ENCODE measurements around the gene RAPGEF3. TPM values are rescaled to one million over a fixed set of nuclear protein-coding genes. Genes with fewer than 3 reads are reported as not detected.

The RAPGEF3 gene
- total and polyA plus RNA-seq, 2 donors (not counting 1 experiment from before 2014, with no cell fraction given), result 1.8 to 5.2 TPM

GRCh38 chr12:47705229-47705565, 53.5 kb downstream of the RAPGEF3 start:
- WGBS (ENCODE audit: insufficient coverage), result 0% methylated on average over 7 of the region's 9 CpGs
- peaks cover 13% of the 10 kb centered on the region for H4K20me1 ChIP-seq (ENCODE audit: control insufficient read depth, insufficient read depth, low read length, poor library complexity, severe bottlenecking)
- intact Hi-C loops (cut with micrococcal nuclease), result loop anchor here (2.0 to 10.0 kb wide), 7 partner anchors 68 to 1976 kb away; partner anchors contain the start of genes ARID2, CCDC184, SENP1 and SLC38A2
- Mint-ChIP-seq H3K9me3 (ENCODE audit: insufficient read depth) (no peaks in the 10 kb centered on the region), H3K27ac (peak overlapping the region; percentile 81), H3K27me3 (no peaks in the 10 kb centered on the region), H3K4me3 (peak overlapping the region; percentile 93), H3K4me1 (peaks cover 71% of the 10 kb centered on the region)
- H3K9ac ChIP-seq (ENCODE audit: low read length), result peak overlapping the region; percentile 87
- no peak for TF ChIP-seq CTCF (IDR thresholded peaks at IDR 0.05)
- no peak for TF ChIP-seq EZH2 (IDR thresholded peaks at IDR 0.05; ENCODE audit: borderline replicate concordance, insufficient read depth, low read depth, low read length, poor library complexity, severe bottlenecking)
- H3K36me3 ChIP-seq (replicated peaks in 1 of 2; ENCODE audit: control extremely low read depth in 1 of 2, control insufficient read depth in 1 of 2, extremely low read depth in 1 of 2, insufficient read depth in 2 of 2, low read length in 1 of 2), result peaks cover 0 to 11% of the 10 kb centered on the region in 2 experiments
- DNase-seq (no peak), ATAC-seq (ENCODE audit: low read depth) (no peak)
- ChIA-PET CTCF (interaction anchor here (0.6 to 23.9 kb wide), 4 partner anchors 9 to 1549 kb away, joined by 3 to 584 read pairs (median 3); partner anchors contain the start of gene SLC48A1), POLR2A (no interaction called here)
- peaks cover 60% of the 10 kb centered on the region for H3K79me2 ChIP-seq (ENCODE audit: control insufficient read depth, insufficient read depth, low read length)
- H3K4me2 ChIP-seq (replicated peaks; ENCODE audit: low read depth, low read length, poor library complexity, severe bottlenecking), result peak overlapping the region; percentile 88
- H3K4me1 ChIP-seq (ENCODE audit: control insufficient read depth in 2 of 2, insufficient read depth in 2 of 2, low read length in 2 of 2), result peaks cover 53 to 55% of the 10 kb centered on the region in 2 donors
- peak overlapping the region; percentile 88 for H3K27ac ChIP-seq (ENCODE audit: low read length in 2 of 2)
- H2AFZ ChIP-seq (ENCODE audit: insufficient read depth, low read depth, low read length, poor library complexity, severe bottlenecking), result peak overlapping the region; percentile 97
- H3K9me3 ChIP-seq (ENCODE audit: control extremely low read depth in 1 of 3, control insufficient read depth in 2 of 3, insufficient read depth in 1 of 3, low read length in 2 of 3), result no peaks in the 10 kb centered on the region
- H3K27me3 ChIP-seq (replicated peaks in 1 of 4; ENCODE audit: control extremely low read depth in 1 of 4, control insufficient read depth in 3 of 4, insufficient read depth in 4 of 4, low read length in 3 of 4), result no peaks in the 10 kb centered on the region
- H3K4me3 ChIP-seq (ENCODE audit: control extremely low read depth in 1 of 5, extremely low read depth in 1 of 5, insufficient read depth in 1 of 5, low read depth in 2 of 5, low read length in 4 of 5), result peak overlapping the region; percentile 62 to 96 (median 82)

- intact Hi-C loops (cut with micrococcal nuclease), result loop anchor here (2.0 to 10.0 kb wide), 7 partner anchors 68 to 1976 kb away; partner anchors contain the start of genes ARID2, CCDC184, SENP1 and SLC38A2
- TF ChIP-seq CTCF (IDR thresholded peaks at IDR 0.05) (no peak), EZH2 (IDR thresholded peaks at IDR 0.05; ENCODE audit: borderline replicate concordance, insufficient read depth, low read depth, low read length, poor library complexity, severe bottlenecking) (no peak)
- POLR2A ChIA-PET, result no interaction called here
- H3K27ac ChIP-seq (ENCODE audit: low read length in 2 of 2), result no peak overlapping the region
- no peak for DNase-seq
- WGBS (ENCODE audit: insufficient coverage), result 100% methylated on average over 3 of the region's 9 CpGs
- H3K79me2 ChIP-seq (ENCODE audit: control insufficient read depth, insufficient read depth, low read length), result peaks cover 59% of the 10 kb centered on the region
- H3K9ac ChIP-seq (ENCODE audit: low read length), result peak overlapping the region; percentile 87
- peaks cover 0 to 13% of the 10 kb centered on the region in 2 experiments for H3K36me3 ChIP-seq (replicated peaks in 1 of 2; ENCODE audit: control extremely low read depth in 1 of 2, control insufficient read depth in 1 of 2, extremely low read depth in 1 of 2, insufficient read depth in 2 of 2, low read length in 1 of 2)
- H3K4me1 ChIP-seq (ENCODE audit: control insufficient read depth in 2 of 2, insufficient read depth in 2 of 2, low read length in 2 of 2), result peaks cover 48 to 50% of the 10 kb centered on the region in 2 donors
- ATAC-seq (ENCODE audit: low read depth), result no peak
- H2AFZ ChIP-seq (ENCODE audit: insufficient read depth, low read depth, low read length, poor library complexity, severe bottlenecking), result no peak overlapping the region
- H3K27me3 Mint-ChIP-seq, result no peaks in the 10 kb centered on the region
- H3K4me3 ChIP-seq (ENCODE audit: control extremely low read depth in 1 of 5, extremely low read depth in 1 of 5, insufficient read depth in 1 of 5, low read depth in 2 of 5, low read length in 4 of 5), result peak overlapping the region in 4 of 5 experiments; percentile 65 to 96 (median 82)
- peak overlapping the region; percentile 93 for H3K4me3 Mint-ChIP-seq
- CTCF ChIA-PET, result interaction anchor here (0.6 to 23.9 kb wide), 5 partner anchors 10 to 1549 kb away, joined by 3 to 584 read pairs (median 3); partner anchors contain the start of gene SLC48A1
- H3K4me2 ChIP-seq (replicated peaks; ENCODE audit: low read depth, low read length, poor library complexity, severe bottlenecking), result peak overlapping the region; percentile 88
- H3K27me3 ChIP-seq (replicated peaks in 1 of 4; ENCODE audit: control extremely low read depth in 1 of 4, control insufficient read depth in 3 of 4, insufficient read depth in 4 of 4, low read length in 3 of 4), result no peaks in the 10 kb centered on the region
- no peaks in the 10 kb centered on the region for H3K9me3 Mint-ChIP-seq (ENCODE audit: insufficient read depth)
- peaks cover 69% of the 10 kb centered on the region for H3K4me1 Mint-ChIP-seq
- peaks cover 13% of the 10 kb centered on the region for H4K20me1 ChIP-seq (ENCODE audit: control insufficient read depth, insufficient read depth, low read length, poor library complexity, severe bottlenecking)
- no peaks in the 10 kb centered on the region for H3K9me3 ChIP-seq (ENCODE audit: control extremely low read depth in 1 of 3, control insufficient read depth in 2 of 3, insufficient read depth in 1 of 3, low read length in 2 of 3)
- peak overlapping the region; percentile 81 for H3K27ac Mint-ChIP-seq
These were observed 54.0 kb downstream of the RAPGEF3 start for GRCh38 chr12:47704719-47705118.
